A673 (cell line): ENCODE data around the gene KIF26A. TPM values are rescaled to one million over a fixed set of nuclear protein-coding genes. Genes with fewer than 3 reads are reported as not detected.

Experiments used
- BruUV-seq: library from RNA; stranded (reverse); fragments of 400-500 nt; replicated peaks from 2 replicates; lab custom pipeline; 2021; lab: Mats Ljungman, UMichigan
- CTCF ChIA-PET: fragments of 300-600 bp; sonication (Branson Sonifier 250); formaldehyde crosslinking; loops from one replicate; lab custom pipeline; 2022; ENCODE audit warnings: antibody characterized with exemption; lab: Charles Lee
- POLR2A ChIA-PET: fragments of 300-600 bp; sonication (Branson Sonifier 250); formaldehyde crosslinking; loops from one replicate; lab custom pipeline; 2022; ENCODE audit warnings: antibody characterized with exemption; ENCODE audit not compliant: low non-redundant PET; lab: Charles Lee
- DNase-seq: peaks from one replicate; pipeline ENCODE4 v3.0.0-alpha.2; 2015; ENCODE audit warnings: low spot score
- H3K27ac ChIP-seq: fragments of 200-600 bp; sonication (generic); 2 replicates; pipeline ENCODE4 v1.5.1; 2016; ENCODE audit warnings: mixed run types, low read depth, mild to moderate bottlenecking, mixed read lengths, antibody characterized with exemption, low read length; ENCODE audit not compliant: poor library complexity, severe bottlenecking
- H3K27me3 ChIP-seq: fragments of 200-600 bp; sonication (generic); replicated peaks from 2 replicates; pipeline ENCODE4 v1.6.1; 2017; ENCODE audit warnings: mixed run types, low read depth, mild to moderate bottlenecking, mixed read lengths, antibody characterized with exemption, low read length; ENCODE audit not compliant: insufficient read depth, poor library complexity
- H3K36me3 ChIP-seq: fragments of 200-600 bp; sonication (generic); 2 replicates; pipeline ENCODE4 v1.6.1; 2016; ENCODE audit warnings: mixed run types, mild to moderate bottlenecking, mixed read lengths, antibody characterized with exemption, low read length; ENCODE audit not compliant: insufficient read depth, poor library complexity, severe bottlenecking
- H3K4me1 ChIP-seq: fragments of 200-600 bp; sonication (generic); 2 replicates; pipeline ENCODE4 v1.6.1; 2017; ENCODE audit warnings: mixed run types, mild to moderate bottlenecking, mixed read lengths, antibody characterized with exemption, low read length; ENCODE audit not compliant: insufficient read depth, poor library complexity, severe bottlenecking
- H3K4me3 ChIP-seq: fragments of 200-600 bp; sonication (generic); 2 replicates; pipeline ENCODE4 v1.5.1; 2016; ENCODE audit warnings: low read depth, mixed run types, mild to moderate bottlenecking, mixed read lengths, low read length; ENCODE audit not compliant: poor library complexity, severe bottlenecking
- H3K9me3 ChIP-seq: fragments of 200-600 bp; sonication (generic); 2 replicates; pipeline ENCODE4 v1.6.1; 2016; ENCODE audit warnings: mixed run types, low read depth, mild to moderate bottlenecking, mixed read lengths, antibody characterized with exemption, low read length; ENCODE audit not compliant: poor library complexity, severe bottlenecking
- CTCF ChIP-seq: fragments of 300-800, 200-600 bp; sonication (generic); conservative IDR thresholded peaks from 2 replicates; pipeline ENCODE4 v1.5.1; 2017; ENCODE audit warnings: low read depth, mild to moderate bottlenecking, antibody characterized with exemption, low read length, moderate library complexity, mixed read lengths
- EZH2 ChIP-seq: fragments of 200-600 bp; sonication (generic); IDR thresholded peaks from 2 replicates; pipeline ENCODE4 v1.6.1; 2017; ENCODE audit warnings: borderline replicate concordance, low read depth, mild to moderate bottlenecking, mixed read lengths, antibody characterized with exemption, low read length; ENCODE audit not compliant: poor library complexity, severe bottlenecking
- intact Hi-C: fragments of 100-400 bp; cut with micrococcal nuclease; formaldehyde crosslinking; loops from one replicate; pipeline ENCODE4 v1.10.0; 2022; ENCODE audit not compliant: unreplicated experiment
- total RNA-seq: library from RNA; stranded (reverse); gene quantifications from 2 replicates; pipeline ENCODE4 v1.2.3, GENCODE V29; 2021

Gene KIF26A
- total RNA-seq, 1 experiment from 2014 or later = 11.5 TPM

GRCh38 chr14:104154246-104154645 is 15.9 kb downstream of the KIF26A start:
- no peak for TF ChIP-seq EZH2
- TF ChIP-seq CTCF = no peak
- no peaks in the 10 kb centered on the region for H3K27me3 ChIP-seq
- H3K9me3 ChIP-seq = no peaks in the 10 kb centered on the region
- ChIA-PET CTCF (no interaction called here), POLR2A (no interaction called here)
- H3K27ac ChIP-seq = no peak overlapping the region
- no peak for DNase-seq
- no peak overlapping the region for H3K4me3 ChIP-seq
- H3K4me1 ChIP-seq = peaks cover 16% of the 10 kb centered on the region
- BruUV-seq = no TSS peak
- H3K36me3 ChIP-seq = no peaks in the 10 kb centered on the region
- intact Hi-C loops = no loop called here

- H3K9me3 ChIP-seq = no peaks in the 10 kb centered on the region
- TF ChIP-seq EZH2 (no peak), CTCF (no peak)
- peaks cover 5% of the 10 kb centered on the region for H3K4me1 ChIP-seq
- H3K27me3 ChIP-seq = no peaks in the 10 kb centered on the region
- no peak for DNase-seq
- H3K36me3 ChIP-seq = no peaks in the 10 kb centered on the region
- intact Hi-C loops = no loop called here
- no peak overlapping the region for H3K4me3 ChIP-seq
- H3K27ac ChIP-seq = no peak overlapping the region
- ChIA-PET CTCF (no interaction called here), POLR2A (no interaction called here)
- no TSS peak for BruUV-seq
Observed at GRCh38 chr14:104155513-104155912, 17.1 kb downstream of the KIF26A start.

GRCh38 chr14:104156142-104156541 is 17.8 kb downstream of the KIF26A start:
- ChIA-PET POLR2A (no interaction called here), CTCF (no interaction called here)
- H3K36me3 ChIP-seq = no peaks in the 10 kb centered on the region
- no peaks in the 10 kb centered on the region for H3K9me3 ChIP-seq
- no peak for DNase-seq
- intact Hi-C loops = no loop called here
- H3K4me3 ChIP-seq = no peak overlapping the region
- BruUV-seq = no TSS peak
- no peaks in the 10 kb centered on the region for H3K4me1 ChIP-seq
- H3K27ac ChIP-seq = no peak overlapping the region
- TF ChIP-seq EZH2 (no peak), CTCF (no peak)
- no peaks in the 10 kb centered on the region for H3K27me3 ChIP-seq
